GM23248 (cell line): ENCODE measurements around the gene PLIN5. TPM values are rescaled to one million over a fixed set of nuclear protein-coding genes. Genes with fewer than 3 reads are reported as not detected.
A peak's percentile ranks its signal among the peaks of the same experiment; 100 is the strongest.

ENCODE experiments used
- DNase-seq: peaks from one replicate; pipeline ENCODE4 v3.0.0-alpha.2; 2015
- H2AFZ ChIP-seq: fragments of 200-600 bp; sonication (generic); 2 replicates; pipeline ENCODE4 v1.6.1; 2016; ENCODE audit warnings: antibody characterized with exemption
- H3F3A ChIP-seq: fragments of 200-600 bp; sonication (generic); 2 replicates; pipeline ENCODE4 v1.6.1; 2016; ENCODE audit warnings: mild to moderate bottlenecking, antibody characterized with exemption, mixed run types; ENCODE audit not compliant: insufficient read depth
- H3K27ac ChIP-seq: fragments of 200-600 bp; sonication (generic); 2 replicates; pipeline ENCODE4 v1.5.1; 2016; ENCODE audit warnings: mild to moderate bottlenecking
- H3K27me3 ChIP-seq: fragments of 200-600 bp; sonication (generic); replicated peaks from 2 replicates; pipeline ENCODE4 v1.6.1; 2016; ENCODE audit warnings: mild to moderate bottlenecking; ENCODE audit not compliant: insufficient read depth
- H3K36me3 ChIP-seq: fragments of 200-600 bp; sonication (generic); 2 replicates; pipeline ENCODE4 v1.6.1; 2016; ENCODE audit warnings: low read depth, mild to moderate bottlenecking
- H3K4me1 ChIP-seq: fragments of 200-600 bp; sonication (generic); 2 replicates; pipeline ENCODE4 v1.6.1; 2016; ENCODE audit warnings: mild to moderate bottlenecking; ENCODE audit not compliant: insufficient read depth
- H3K4me2 ChIP-seq: fragments of 200-600 bp; sonication (generic); one replicate; pipeline ENCODE4 v1.6.1; 2016; ENCODE audit warnings: mild to moderate bottlenecking; ENCODE audit not compliant: unreplicated experiment
- H3K4me3 ChIP-seq: fragments of 200-600 bp; sonication (generic); 2 replicates; pipeline ENCODE4 v1.5.1; 2016; ENCODE audit warnings: mild to moderate bottlenecking
- H3K79me2 ChIP-seq: fragments of 200-600 bp; sonication (generic); 2 replicates; pipeline ENCODE4 v1.6.1; 2016; ENCODE audit warnings: mild to moderate bottlenecking; ENCODE audit not compliant: insufficient read depth
- H3K9ac ChIP-seq: fragments of 200-600 bp; sonication (generic); 2 replicates; pipeline ENCODE4 v1.6.1; 2016; ENCODE audit warnings: mild to moderate bottlenecking
- H3K9me2 ChIP-seq: fragments of 200-600 bp; sonication (generic); 2 replicates; pipeline ENCODE4 v1.6.1; 2016; ENCODE audit warnings: mixed run types, mild to moderate bottlenecking, moderate library complexity; ENCODE audit not compliant: insufficient read depth
- H3K9me3 ChIP-seq: fragments of 200-600 bp; sonication (generic); one replicate; pipeline ENCODE4 v1.6.1; 2017; ENCODE audit warnings: low read depth
- H4K20me1 ChIP-seq: fragments of 200-600 bp; sonication (generic); 2 replicates; pipeline ENCODE4 v1.6.0; 2016; ENCODE audit not compliant: insufficient read depth
- EZH2 ChIP-seq: fragments of 200-600 bp; sonication (generic); IDR thresholded peaks from 2 replicates; pipeline ENCODE4 v1.6.1; 2018; ENCODE audit warnings: antibody characterized with exemption, mild to moderate bottlenecking; ENCODE audit not compliant: insufficient read depth, poor library complexity, severe bottlenecking
- EZH2phosphoT487 ChIP-seq: fragments of 200-600 bp; sonication (generic); IDR thresholded peaks from 2 replicates; pipeline ENCODE4 v1.6.1; 2018; ENCODE audit warnings: antibody characterized with exemption, moderate library complexity, mild to moderate bottlenecking, low read depth; ENCODE audit not compliant: insufficient read depth
- WGBS, 2 experiments: methylation state at CpG; one replicate each; pipeline ENCODE4 v1.1.6; 2015 to 2017; ENCODE audit warnings: low lambda C conversion rate in 2 of 2, low coverage in 1 of 2; ENCODE audit errors: missing lambda C conversion rate in 2 of 2; 5-methylcytosine and 5-hydroxymethylcytosine counted together
- in situ Hi-C: fragments of 300-500 bp; cut with MboI; formaldehyde crosslinking; loops from 2 replicates; pipeline ENCODE4 v1.15.0; 2020
- polyA plus RNA-seq: library from polyadenylated mRNA; unstranded; fragments of >200 nt; fragmentation: Nextera tagmentation; extraction: Ambion mirVana; gene quantifications from 2 replicates; pipeline ENCODE4 v1.2.1, GENCODE V29; 2016
- total RNA-seq: library from RNA; depleted of rRNA; stranded (reverse); fragments of >200 nt; shearing (Covaris generic); gene quantifications from 2 replicates; pipeline ENCODE4 v1.2.3, GENCODE V29; 2014

Gene PLIN5
- total and polyA plus RNA-seq, 2 experiments from 2014 or later, result not detected

DNA sequence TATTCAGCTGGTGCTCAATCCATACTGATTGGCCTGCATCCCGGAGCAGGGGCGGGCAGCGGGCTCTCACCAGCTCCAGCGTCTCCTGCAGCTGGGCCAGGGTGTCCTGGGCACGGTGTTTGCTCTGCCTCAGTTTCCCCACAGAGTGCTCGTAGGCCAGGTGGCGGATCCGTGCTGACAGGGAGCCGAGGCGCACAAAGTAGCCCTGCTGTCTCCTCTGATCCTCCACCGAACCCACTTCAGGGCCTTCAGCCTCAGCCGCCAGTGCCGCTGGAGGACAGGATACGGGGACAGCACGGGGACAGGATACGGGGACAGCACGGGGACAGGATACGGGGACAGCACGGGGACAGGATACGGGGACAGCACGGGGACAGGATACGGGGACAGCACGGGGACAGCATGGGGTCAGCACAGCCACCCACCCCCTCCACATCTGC, 9.4 kb downstream of the PLIN5 start:
- H3K36me3 ChIP-seq, result no peaks in the 10 kb centered on the region
- H3F3A ChIP-seq, result no peaks in the 10 kb centered on the region
- no peaks in the 10 kb centered on the region for H3K27me3 ChIP-seq
- H3K27ac ChIP-seq, result no peak overlapping the region
- no peaks in the 10 kb centered on the region for H3K9me2 ChIP-seq
- no peak overlapping the region for H3K4me3 ChIP-seq
- no peak overlapping the region for H2AFZ ChIP-seq
- TF ChIP-seq EZH2phosphoT487 (no peak), EZH2 (no peak)
- H4K20me1 ChIP-seq, result no peaks in the 10 kb centered on the region
- no peaks in the 10 kb centered on the region for H3K4me1 ChIP-seq
- no peak for DNase-seq
- 45 to 56% methylated on average over 10 to 23 of the region's 23 CpGs for WGBS, 2 experiments
- no peaks in the 10 kb centered on the region for H3K9me3 ChIP-seq
- no peak overlapping the region for H3K9ac ChIP-seq
- no peaks in the 10 kb centered on the region for H3K79me2 ChIP-seq
- no peak overlapping the region for H3K4me2 ChIP-seq
- in situ Hi-C loops, result no loop called here

- Histone ChIP-seq H3K4me1 (no peaks in the 10 kb centered on the region), H3K4me3 (no peak overlapping the region), H3K9ac (no peak overlapping the region), H3K79me2 (no peaks in the 10 kb centered on the region), H3K9me2 (no peaks in the 10 kb centered on the region), H4K20me1 (no peaks in the 10 kb centered on the region), H3K36me3 (no peaks in the 10 kb centered on the region), H3K4me2 (no peak overlapping the region), H3K27ac (no peak overlapping the region), H3F3A (no peaks in the 10 kb centered on the region), H3K27me3 (no peaks in the 10 kb centered on the region), H2AFZ (no peak overlapping the region), H3K9me3 (no peaks in the 10 kb centered on the region)
- DNase-seq, result peak; percentile 52
- no peak for TF ChIP-seq EZH2
- no peak for TF ChIP-seq EZH2phosphoT487
- 41 to 48% methylated on average over 20 to 23 of the region's 23 CpGs for WGBS, 2 experiments
- in situ Hi-C loops, result no loop called here
Measured at GRCh38 chr19:4524808-4525562, 10.0 kb downstream of the PLIN5 start.

- TF ChIP-seq EZH2phosphoT487 (no peak), EZH2 (no peak)
- Histone ChIP-seq H3K79me2 (no peaks in the 10 kb centered on the region), H3K9ac (no peak overlapping the region), H3K27ac (no peak overlapping the region), H4K20me1 (no peaks in the 10 kb centered on the region), H3K27me3 (no peaks in the 10 kb centered on the region), H3K4me2 (no peak overlapping the region), H3K4me3 (no peak overlapping the region), H3K36me3 (no peaks in the 10 kb centered on the region), H3K9me3 (no peaks in the 10 kb centered on the region), H3F3A (no peaks in the 10 kb centered on the region), H3K9me2 (no peaks in the 10 kb centered on the region), H2AFZ (no peak overlapping the region), H3K4me1 (no peaks in the 10 kb centered on the region)
- in situ Hi-C loops, result no loop called here
- 61 to 62% methylated on average over 48 to 53 of the region's 53 CpGs for WGBS, 2 experiments
- DNase-seq, result peak; percentile 58
Measured at GRCh38 chr19:4523306-4524110, 11.5 kb downstream of the PLIN5 start.

DNA sequence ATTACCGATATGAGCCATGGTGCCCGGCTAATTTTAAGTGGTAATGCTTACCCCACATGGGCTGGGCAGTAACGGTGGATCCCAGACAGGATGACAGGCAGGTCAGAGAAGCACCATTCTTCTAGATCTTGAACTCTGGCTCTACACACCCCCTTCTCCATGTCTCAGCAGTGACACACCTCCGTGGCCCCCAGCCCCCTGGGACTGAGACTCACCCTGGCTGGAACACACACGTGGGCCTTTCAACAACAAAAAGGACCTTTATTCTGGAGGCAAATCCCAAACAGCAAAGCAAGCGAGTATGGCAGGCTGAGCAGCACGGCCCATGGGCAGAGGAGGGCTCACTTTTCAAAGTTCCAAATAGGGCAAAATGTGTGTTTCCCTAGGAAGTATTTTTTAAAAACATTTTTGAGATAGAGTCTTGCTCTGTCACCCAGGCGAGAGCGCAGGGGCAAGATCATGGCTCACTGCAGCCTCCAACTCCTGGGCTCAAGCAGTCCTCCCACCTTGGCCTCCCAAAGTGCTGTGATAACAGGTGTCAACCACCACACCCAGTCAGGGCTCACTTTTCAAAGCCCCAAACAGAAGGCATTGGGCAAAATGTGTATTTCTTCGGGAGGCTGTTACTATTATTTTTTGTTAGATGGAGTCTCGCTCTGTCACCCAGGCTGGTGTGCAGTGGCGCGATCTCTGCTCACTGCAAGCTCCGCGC, 12.6 kb downstream of the PLIN5 start:
- H3K4me3 ChIP-seq, result no peak overlapping the region
- H3K27ac ChIP-seq, result no peak overlapping the region
- DNase-seq, result no peak
- no peaks in the 10 kb centered on the region for H3K9me3 ChIP-seq
- H3K4me1 ChIP-seq, result no peaks in the 10 kb centered on the region
- H3K79me2 ChIP-seq, result no peaks in the 10 kb centered on the region
- H3K9me2 ChIP-seq, result no peaks in the 10 kb centered on the region
- in situ Hi-C loops, result no loop called here
- no peak overlapping the region for H3K4me2 ChIP-seq
- no peaks in the 10 kb centered on the region for H3F3A ChIP-seq
- WGBS, 2 experiments, result 71 to 72% methylated on average over 15 of the region's 15 CpGs
- H3K27me3 ChIP-seq, result no peaks in the 10 kb centered on the region
- no peaks in the 10 kb centered on the region for H4K20me1 ChIP-seq
- H2AFZ ChIP-seq, result no peak overlapping the region
- no peak for TF ChIP-seq EZH2phosphoT487
- no peak for TF ChIP-seq EZH2
- H3K36me3 ChIP-seq, result no peaks in the 10 kb centered on the region
- H3K9ac ChIP-seq, result no peak overlapping the region
